ENCODE data around the gene GPSM1. TPM values are rescaled to one million over a fixed set of nuclear protein-coding genes. Genes with fewer than 3 reads are reported as not detected.

The GPSM1 gene
- total RNA-seq, 4 donors from 2014 or later = 0.98 to 1.7 (median 1.2) TPM; not detected in 1

DNA sequence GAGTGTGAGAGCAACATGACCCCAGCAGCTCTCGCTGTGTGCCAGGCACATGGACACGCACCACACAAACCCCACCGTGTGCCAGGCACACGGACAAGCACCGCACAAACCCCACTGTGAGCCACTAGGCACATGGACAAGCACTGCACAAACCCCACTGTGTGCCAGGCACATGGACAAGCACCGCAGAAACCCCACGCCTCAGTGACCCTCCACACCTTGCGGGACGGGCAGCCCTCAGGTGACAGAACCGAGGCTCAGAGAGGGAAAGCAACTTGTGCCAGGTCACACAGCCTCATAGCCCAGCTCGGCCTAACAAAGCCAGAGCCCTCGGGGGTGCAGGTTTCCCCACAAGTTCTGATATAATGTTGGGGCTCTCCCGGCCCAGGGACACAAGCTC is 2.0 kb upstream of the GPSM1 start:
- no peak for DNase-seq
- intact Hi-C loops (cut with DNase I; ENCODE audit: low total_unique reads) = no loop called here
- in situ Hi-C loops (cut with MboI; ENCODE audit: low sequenced_read_pairs in 4 of 4) = no loop called here
- Histone ChIP-seq H3K4me1 (peaks cover 0 to 11% of the 10 kb centered on the region in 2 donors), H3K27ac (no peak overlapping the region), H3K27me3 (peaks cover 6 to 31% (median 24%) of the 10 kb centered on the region in 3 donors), H3K9me3 (no peaks in the 10 kb centered on the region), H3K36me3 (no peaks in the 10 kb centered on the region), H3K4me3 (no peak overlapping the region)
- no peak for ATAC-seq
- TF ChIP-seq POLR2A (IDR thresholded peaks at IDR 0.05) = no peak
- TF ChIP-seq, protein P1, sequence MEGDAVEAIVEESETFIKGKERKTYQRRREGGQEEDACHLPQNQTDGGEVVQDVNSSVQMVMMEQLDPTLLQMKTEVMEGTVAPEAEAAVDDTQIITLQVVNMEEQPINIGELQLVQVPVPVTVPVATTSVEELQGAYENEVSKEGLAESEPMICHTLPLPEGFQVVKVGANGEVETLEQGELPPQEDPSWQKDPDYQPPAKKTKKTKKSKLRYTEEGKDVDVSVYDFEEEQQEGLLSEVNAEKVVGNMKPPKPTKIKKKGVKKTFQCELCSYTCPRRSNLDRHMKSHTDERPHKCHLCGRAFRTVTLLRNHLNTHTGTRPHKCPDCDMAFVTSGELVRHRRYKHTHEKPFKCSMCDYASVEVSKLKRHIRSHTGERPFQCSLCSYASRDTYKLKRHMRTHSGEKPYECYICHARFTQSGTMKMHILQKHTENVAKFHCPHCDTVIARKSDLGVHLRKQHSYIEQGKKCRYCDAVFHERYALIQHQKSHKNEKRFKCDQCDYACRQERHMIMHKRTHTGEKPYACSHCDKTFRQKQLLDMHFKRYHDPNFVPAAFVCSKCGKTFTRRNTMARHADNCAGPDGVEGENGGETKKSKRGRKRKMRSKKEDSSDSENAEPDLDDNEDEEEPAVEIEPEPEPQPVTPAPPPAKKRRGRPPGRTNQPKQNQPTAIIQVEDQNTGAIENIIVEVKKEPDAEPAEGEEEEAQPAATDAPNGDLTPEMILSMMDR (IDR thresholded peaks at IDR 0.05 in 4 of 5, conservative IDR thresholded peaks at IDR 0.05 in 1 of 5) = no peak

DNA sequence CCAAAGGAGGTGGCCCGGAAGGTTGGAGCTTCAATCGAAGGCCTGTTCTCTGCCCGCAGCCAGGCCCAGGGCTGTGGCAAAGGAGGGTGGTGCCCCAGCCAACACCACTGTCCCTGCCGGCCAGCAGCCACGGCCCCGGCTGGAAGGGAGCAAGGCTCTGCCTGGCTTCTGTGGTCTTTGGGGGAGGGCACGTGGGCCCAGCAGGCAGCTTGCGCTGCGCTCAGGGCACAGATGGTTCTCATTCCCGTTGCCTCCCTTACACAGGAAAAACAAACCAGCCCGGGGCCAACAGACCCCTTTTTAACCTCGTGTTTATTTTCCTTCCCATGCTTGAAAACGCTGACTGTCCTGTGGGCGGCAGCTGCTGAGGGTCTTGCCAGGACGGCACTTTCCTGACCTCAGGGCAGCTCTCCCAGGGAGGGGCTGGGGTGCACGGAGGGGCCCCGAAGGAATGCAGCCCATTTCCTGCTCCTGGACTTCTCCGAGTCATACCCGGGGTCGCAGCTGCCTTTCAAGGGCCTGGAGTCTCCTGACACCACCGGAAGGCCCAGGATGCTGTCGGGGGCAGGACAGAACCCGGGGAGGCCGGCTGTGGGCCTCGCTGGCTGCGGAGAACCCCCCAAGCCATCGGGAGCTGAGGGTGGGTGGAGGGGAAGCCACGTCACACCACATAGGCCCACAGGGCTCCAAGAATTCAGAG is 1.1 kb upstream of the GPSM1 start:
- Histone ChIP-seq H3K4me3 (no peak overlapping the region), H3K36me3 (no peaks in the 10 kb centered on the region), H3K4me1 (peaks cover 0 to 11% of the 10 kb centered on the region in 2 donors), H3K27me3 (peaks cover 6 to 29% (median 24%) of the 10 kb centered on the region in 3 donors), H3K9me3 (no peaks in the 10 kb centered on the region), H3K27ac (peak overlapping the region in 2 of 4 donors; percentile 10 to 25)
- TF ChIP-seq, protein P1 (IDR thresholded peaks at IDR 0.05 in 4 of 5, conservative IDR thresholded peaks at IDR 0.05 in 1 of 5) = no peak
- TF ChIP-seq POLR2A (IDR thresholded peaks at IDR 0.05) = no peak
- DNase-seq (no peak), ATAC-seq (no peak)
- in situ Hi-C loops (cut with MboI; ENCODE audit: low sequenced_read_pairs in 4 of 4) (no loop called here), intact Hi-C loops (cut with DNase I; ENCODE audit: low total_unique reads) (no loop called here)

DNA sequence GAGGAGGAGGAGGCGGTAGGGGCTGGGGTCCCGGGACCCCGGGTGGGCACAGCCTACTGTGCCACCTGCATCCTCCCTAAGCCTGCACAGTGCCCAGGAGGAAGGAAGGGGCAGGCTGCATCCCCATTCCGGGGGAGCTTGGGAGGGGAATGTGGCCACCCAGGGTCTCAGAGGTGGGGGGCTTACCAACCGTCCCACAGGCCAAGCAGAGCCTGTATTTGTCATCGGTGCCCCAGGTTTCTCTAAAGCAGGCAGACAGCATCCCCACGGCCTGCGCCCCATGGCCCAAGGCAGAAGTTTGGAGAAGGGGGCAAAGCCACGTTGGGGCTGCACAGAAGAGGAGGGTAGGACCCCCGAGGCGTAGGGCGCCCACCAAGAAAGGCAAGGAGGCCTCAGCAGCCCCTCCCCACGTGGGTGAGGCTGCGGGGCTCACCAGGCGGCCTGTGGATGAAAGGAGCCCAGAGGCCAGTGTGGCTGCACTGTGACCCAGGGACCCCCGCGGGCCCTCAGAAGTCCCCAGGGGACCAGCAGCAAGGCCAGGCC is 507 bp upstream of the GPSM1 start:
- Histone ChIP-seq H3K36me3 (no peaks in the 10 kb centered on the region), H3K9me3 (no peaks in the 10 kb centered on the region), H3K27me3 (peaks cover 6 to 24% (median 23%) of the 10 kb centered on the region in 3 donors), H3K4me3 (peak overlapping the region in 3 of 4 donors; percentile 35 to 57 (median 53)), H3K4me1 (peaks cover 0 to 11% of the 10 kb centered on the region in 2 donors), H3K27ac (peak overlapping the region in 2 of 4 donors; percentile 25 to 39)
- intact Hi-C loops (cut with DNase I; ENCODE audit: low total_unique reads) (no loop called here), in situ Hi-C loops (cut with MboI; ENCODE audit: low sequenced_read_pairs in 4 of 4) (no loop called here)
- DNase-seq (no peak), ATAC-seq (no peak)
- TF ChIP-seq POLR2A (IDR thresholded peaks at IDR 0.05) = no peak
- TF ChIP-seq, protein P1 (IDR thresholded peaks at IDR 0.05 in 4 of 5, conservative IDR thresholded peaks at IDR 0.05 in 1 of 5) = no peak

DNA sequence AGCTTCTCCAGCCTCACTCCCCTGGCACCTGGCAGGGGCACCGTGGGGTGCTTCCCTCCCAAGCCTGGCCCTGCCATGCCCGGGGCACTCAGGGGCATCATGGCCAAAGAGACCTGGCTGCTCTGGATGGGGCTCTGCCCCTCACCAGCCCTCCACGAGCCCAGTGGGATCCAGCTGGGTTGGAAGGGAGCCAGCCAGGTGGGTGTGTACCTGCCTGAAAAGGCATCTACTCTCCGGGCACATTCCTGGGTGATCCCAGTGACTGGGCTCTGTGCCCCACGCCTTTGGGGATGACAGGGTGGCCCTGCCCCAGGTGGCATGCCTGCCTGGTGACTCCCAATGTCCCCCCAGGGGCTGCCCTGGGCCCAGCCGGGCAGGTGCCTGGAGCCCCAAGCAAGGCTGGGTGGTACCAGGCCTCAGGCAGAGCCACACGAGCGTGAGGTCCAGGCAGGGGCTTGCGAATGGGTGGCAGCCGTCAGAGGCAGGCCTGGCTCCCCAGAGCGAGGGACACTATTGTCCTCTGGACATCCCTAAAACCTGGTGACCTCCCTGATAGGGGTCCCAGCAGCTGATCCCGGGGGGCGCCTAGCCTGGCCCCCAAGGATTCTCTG is 777 bp downstream of the GPSM1 start:
- Histone ChIP-seq H3K4me3 (peak overlapping the region; percentile 46 to 57 (median 52)), H3K36me3 (no peaks in the 10 kb centered on the region), H3K27ac (peak overlapping the region in 2 of 4 donors; percentile 22 to 44), H3K27me3 (peaks cover 6 to 24% (median 16%) of the 10 kb centered on the region in 3 donors), H3K9me3 (no peaks in the 10 kb centered on the region), H3K4me1 (peaks cover 0 to 11% of the 10 kb centered on the region in 2 donors)
- in situ Hi-C loops (cut with MboI; ENCODE audit: low sequenced_read_pairs in 4 of 4) (no loop called here), intact Hi-C loops (cut with DNase I; ENCODE audit: low total_unique reads) (no loop called here)
- DNase-seq (no peak), ATAC-seq (peak in 1 of 2 donors; percentile 14)
- no peak for TF ChIP-seq POLR2A (IDR thresholded peaks at IDR 0.05)
- TF ChIP-seq, protein P1 (IDR thresholded peaks at IDR 0.05 in 4 of 5, conservative IDR thresholded peaks at IDR 0.05 in 1 of 5) = no peak
